Stimulated activated CD4-positive, alpha-beta T cell treated with anti-CD3 and anti-CD28 coated beads, Interleukin-12 subunit alpha, Interleukin-12 subunit beta, amount 100 ng/mL, for 24 hours (primary cell): ENCODE measurements around the gene FAM72B.
"Not testable (repeated sequence)": the region's sequence is repeated elsewhere in the genome, so short reads cannot be mapped to it uniquely, and the experiment has no call there.

Source experiments
- DNase-seq, 2 experiments: peaks; one replicate each; pipeline ENCODE4 v3.0.0-alpha.2; 2020; ENCODE audit warnings: low read depth in 2 of 2

The FAM72B gene

DNA sequence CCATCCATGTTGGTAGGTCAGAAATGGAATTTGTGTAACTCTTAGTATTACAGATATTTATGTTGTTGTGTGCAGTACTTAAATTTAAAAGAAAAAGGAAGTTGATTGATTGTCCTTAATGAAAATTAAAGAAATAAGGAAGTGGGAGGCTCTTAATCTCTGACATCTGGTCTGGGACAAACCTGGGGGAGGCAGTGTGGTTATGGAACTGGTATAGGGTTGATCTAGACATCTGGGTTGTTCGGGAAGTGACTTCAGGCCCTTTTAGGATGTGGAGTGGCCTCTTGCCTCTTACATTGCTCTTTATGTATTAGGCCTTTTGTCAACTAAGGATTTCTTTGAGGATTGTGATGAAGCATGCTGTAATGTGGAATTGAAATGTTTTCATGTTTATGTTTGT, 16.1 kb upstream of the FAM72B start:
- DNase-seq, result not testable (repeated sequence)

DNA sequence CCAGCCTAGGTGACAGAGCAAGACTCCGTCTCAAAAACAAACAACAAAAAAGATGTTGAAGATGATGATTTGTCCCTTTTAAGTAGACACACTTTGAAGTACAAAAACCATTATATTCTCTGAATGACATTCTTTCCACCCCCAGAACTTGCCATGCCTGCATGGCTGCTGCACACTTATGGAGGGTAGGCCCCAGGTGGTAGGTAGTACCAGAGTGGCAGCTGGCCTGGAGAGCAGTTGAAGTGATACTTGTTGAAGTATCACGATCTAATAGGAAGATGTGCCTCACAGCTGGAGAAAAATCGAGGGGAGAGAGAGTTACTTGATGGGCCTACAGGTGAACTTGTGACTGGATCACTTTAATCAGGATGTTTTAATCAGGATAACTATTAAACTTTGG, 15.6 kb upstream of the FAM72B start:
- not testable (repeated sequence) for DNase-seq

DNA sequence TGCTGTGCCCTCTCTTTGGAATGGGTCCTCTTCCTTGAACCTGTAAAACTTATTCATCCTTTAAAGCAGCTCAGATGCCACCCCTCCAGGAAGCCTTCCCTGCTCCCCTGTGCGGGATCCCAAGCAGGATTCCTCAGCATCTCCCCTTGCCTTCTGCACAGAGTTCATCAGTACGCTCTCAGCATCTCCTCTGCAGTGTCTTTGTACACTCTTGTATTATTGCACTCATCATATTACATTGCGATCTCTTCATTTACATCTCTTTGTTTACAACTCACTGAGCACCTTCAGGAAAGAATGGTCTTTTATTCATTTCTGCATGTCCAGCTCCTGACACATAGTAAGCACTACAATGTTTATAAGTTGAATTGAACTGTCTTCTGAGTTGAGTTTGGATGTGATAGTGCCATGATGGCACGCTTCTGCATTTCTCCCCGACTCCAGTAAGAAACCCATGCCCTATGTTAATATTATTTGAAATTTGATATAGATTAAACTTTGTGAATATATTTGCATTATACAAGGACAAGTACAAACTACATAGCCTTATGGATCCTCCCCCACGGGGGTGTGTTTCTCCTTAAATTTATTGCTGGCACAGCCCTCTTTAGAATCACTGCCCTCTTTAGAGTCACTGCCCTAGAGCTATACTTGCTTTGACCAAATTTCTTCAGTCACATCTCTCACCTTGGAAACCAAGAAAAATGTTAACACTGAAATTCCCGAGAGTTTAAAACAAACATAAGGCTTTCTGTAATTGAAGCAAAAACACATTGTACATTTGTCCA, 13.1 kb upstream of the FAM72B start:
- DNase-seq, result not testable (repeated sequence)

DNA sequence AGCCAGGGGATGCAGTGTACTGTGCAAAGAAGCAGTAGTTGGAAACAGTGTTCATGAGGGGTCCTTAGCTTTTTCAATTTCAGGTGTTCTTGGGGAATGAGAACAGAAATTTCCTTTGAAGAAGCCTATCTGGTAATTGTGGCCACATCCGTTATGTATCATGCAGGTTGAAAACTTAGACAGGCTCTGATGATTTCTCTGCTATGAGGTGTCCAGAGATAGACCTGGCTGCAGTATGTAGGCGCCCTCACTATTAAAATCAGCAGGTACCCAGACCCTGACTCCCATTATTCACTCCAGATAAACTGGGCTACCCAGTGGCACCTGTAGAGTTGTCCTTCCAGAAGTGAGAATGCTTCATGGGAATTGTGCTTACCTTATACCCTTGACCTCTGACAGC, 8.4 kb upstream of the FAM72B start:
- not testable (repeated sequence) for DNase-seq

DNA sequence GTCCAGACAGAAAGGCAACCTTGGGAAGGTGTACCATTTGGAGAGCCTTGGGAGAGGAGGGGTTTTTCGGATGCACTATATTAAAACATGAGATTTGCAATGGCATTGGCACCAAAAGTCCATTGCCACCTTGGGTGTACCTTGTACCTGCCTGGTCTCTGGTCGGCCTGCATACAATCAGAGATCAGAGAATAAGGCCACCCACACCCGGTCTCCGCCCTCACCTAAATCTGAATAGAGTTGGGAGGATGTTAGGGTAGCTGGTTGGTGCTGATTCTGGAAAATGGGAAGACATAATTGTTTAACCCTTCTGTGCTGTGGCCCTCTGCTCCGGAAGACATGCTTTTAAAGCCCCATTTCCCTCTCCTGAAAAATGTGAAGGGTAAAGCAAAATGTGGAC, 3.8 kb upstream of the FAM72B start:
- DNase-seq, result not testable (repeated sequence)

DNA sequence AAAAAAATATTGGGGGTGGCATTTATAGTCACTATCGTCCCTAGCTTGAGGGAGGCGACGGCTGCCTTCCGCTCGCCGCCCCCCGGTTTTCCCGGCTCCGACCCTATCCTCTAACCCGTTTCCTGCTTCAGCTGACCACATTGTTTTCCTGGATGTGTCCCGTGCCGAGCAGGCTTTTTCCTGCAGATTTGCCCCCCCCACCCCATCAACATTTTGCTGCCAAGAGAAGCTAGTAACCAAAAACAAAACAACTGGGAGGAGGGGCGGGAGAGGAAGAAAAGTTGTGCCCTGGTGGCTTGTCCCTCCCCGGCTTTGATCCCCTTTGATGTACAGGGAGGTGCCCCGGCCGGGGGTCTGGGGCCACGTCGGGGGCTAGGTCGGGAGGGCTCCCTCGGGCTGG, 2.1 kb upstream of the FAM72B start:
- not testable (repeated sequence) for DNase-seq

DNA sequence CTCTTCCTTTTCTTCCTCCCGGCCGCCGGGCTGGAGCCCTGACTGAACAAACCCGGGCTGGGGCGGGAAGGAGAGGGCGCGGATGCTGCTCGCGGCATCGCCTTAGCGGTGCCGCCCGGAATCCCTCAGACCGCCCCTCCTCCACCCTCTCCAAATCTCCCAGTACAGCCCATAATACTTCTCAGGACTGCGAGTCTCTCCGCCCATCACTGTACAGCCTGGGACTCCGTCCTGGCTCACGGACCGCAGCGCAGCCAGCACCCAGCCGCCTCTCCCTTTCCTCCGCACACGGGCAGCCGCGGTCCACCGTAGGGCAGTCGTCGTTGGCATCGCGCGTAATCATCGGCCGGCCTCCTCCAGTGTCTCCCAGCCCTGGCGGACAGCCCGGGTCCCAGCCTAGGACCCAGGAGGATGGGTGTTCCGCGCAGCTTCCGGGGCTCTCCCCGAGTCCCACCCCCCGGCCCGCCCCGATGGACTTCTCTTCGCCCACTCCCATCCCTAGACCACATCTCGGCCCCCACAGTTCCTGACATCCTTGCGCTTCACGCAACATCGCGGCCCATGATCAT, 1.1 kb upstream of the FAM72B start:
- not testable (repeated sequence) for DNase-seq

DNA sequence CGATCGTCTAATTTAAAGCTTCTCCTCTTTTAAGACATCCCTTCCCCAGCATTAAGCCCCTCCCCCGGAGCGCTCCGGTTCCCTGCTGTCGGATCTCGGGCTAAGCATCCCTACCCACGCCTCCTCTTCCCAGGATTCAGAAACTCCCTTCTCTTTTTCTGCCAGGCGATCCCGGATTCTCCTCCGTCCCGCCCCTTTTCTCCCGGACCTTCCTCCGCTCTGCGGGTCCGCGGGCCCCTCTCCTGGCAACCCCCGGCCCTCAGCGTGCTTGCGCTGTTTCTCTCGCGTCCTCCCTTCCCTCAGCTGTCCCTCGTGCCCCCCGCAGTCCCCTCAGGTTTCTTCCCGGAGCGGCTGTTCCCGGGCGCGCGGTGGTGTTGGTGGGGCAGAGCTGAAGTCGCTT, 273 bp downstream of the FAM72B start:
- DNase-seq, result not testable (repeated sequence)

DNA sequence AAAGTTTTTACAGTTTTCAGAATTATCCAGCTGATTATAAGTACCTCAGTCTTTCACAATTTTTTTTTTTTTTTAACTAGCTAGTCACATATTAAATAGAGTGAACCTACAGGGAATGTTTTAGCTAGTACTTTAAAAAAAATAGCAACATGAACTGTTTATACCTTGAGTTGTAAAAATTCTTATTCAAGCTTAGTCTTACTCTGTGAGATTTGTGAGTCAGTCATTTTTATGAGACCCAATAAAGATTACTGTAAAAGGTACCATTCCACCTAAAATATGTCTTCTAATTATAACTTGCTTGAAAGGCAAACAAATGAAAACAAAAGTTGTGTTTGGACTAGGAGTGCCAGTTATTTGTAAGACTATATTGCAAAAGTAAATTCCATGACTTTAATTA, 5.9 kb downstream of the FAM72B start:
- not testable (repeated sequence) for DNase-seq

DNA sequence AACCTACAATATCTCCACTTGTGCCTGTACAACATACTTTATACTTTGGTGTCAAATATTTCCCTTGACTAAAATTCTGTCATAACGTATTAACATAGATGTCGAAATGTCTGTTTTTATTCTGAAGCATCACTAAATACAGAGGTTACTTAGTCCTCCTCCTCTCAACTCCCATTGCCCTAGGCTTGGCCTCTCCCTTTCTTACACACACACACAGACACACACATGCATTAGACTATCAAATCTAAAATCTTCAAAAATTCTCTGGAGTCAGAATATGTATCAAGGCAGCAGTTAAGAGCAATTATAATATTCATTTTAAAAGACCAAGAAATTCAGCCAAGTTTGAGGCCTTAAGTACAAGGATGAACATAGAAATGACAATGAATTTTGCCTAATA, 7.5 kb downstream of the FAM72B start:
- not testable (repeated sequence) for DNase-seq

DNA sequence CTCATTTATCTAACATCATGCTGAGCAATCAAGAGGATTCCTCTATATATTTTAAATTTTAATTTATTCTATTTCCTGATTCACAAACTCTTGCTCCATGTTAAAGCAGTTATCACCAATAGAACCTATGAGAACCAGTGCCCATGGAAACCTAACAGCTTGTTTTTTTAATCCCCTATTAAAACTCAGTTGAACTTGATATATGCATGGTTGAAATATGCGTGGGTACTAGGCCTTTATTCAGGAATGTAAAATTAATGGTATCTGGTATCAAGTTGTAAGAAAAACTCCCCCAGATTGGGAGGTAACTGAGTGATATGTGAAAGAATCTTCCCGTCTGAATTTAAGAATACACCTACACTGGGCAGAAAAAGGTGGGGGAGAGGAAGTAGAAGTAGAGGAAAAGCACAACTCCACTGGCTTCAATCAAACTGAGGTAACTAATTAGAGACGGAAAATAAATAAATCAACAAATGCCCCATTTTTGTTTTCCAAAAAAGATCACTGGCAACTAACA, 15.9 kb downstream of the FAM72B start:
- DNase-seq, result not testable (repeated sequence)

DNA sequence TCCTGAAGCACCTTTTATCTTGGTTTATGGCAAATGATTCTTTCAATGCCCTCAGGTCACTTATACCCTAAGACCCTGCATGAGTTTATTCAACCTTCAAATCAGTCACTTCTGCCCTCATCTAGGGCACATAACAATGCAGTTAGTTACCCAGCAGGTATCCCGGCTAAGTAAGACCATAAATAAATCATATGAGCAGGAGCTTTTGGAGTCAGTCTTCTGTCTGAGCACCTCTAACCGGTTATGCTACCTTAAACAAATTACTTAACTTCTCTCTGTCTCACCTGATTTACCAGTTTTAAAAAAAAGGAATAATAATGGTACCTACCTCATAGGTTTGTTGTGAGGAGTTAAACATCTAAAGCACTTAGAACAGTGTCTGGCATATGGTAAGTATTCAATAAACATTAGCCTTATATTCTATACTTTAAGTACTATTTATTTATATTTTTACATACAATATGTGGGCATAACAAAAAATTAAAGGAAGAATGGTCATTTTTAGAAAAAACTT, 16.9 kb downstream of the FAM72B start:
- DNase-seq, result not testable (repeated sequence)

DNA sequence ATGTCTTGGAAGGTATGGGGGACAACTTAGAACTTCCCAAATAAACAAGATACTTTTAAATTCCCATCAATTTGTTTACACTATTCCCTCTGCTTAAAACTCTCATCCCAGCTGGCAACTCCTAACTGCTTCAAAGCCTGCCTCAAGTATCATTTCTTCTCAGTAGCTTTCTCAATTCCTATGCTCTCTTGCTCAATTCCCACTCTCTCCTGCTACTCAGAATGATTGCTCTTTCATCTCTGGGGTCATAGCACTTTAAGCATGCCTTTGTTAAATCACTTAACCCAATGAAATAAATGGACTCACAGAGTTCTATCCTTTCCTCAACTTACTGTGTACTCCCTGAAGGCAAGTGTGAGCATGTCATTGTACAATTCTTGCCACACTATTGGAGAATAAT, 18.8 kb downstream of the FAM72B start:
- not testable (repeated sequence) for DNase-seq

DNA sequence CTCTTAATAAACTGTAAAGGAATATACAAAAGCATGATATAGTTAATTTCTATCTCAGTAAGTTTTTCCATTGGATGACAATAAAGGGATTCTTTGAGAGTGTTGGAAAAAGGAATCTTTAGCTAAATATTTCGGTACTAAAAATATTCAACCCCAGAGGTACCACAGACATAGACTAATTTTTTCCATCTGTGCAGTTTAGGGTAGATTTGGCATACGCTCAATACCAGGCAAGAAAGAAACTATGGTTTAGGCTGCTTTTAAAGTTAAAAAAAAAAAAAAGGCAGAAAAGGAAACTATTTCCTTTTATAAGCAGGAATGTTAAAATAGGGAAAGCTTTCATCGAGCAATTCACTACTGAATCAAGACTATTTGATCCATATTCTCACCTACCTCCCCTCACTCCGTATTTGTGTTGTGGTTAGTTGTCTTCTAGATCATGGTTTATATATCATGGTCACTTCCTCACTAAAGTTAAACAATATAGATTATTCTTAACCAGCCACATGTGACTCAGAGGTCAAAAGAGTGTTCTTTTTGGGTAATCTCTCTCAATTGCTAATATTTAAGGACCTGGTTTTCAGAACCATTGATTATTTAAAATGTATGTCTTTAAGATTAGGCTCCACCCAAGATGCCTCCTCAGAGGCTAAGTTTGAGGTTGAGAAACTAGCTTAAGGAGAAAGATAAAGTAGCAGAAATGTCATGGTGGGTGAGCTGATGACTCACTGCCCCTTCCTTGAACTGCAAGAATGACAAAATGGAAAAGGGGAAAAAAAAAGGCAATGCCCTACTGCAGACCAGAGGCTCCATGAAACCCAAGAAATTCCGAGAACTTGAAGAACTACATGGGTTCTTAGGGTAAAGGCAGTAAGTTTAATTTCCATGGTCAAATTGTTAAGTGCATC, 20.0 kb downstream of the FAM72B start:
- not testable (repeated sequence) for DNase-seq

DNA sequence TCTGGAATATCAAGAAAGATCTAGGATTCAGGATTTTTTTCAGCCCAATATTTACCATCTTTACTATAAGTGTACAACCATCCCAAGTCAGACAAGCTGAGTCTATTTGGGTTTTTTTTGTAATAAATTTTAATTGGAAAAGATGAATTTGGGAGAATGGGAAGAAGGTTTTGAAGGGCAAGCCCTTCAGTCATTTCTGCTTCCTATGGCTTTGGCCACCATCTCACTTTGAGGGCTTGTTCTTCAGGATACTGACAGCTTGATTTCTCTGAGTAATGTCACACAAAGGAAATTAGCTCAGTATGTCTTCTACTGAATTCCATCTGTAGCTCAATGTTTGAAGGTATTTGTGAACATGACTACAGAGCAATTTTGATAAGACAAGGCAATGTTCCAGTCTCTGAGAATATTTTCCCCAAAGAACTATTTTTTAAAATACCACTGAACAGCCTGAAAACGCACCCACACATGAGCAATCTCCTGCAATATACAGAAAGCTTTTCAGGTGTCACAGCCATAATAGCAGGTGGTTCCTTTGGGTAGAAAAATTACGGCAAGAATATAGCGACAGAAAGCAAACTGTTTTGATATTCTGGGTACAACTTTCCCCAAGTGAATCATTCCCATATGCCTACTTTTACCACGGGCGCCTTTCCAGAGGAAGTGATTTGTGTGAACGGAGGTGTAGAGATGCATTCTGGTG, 22.8 kb downstream of the FAM72B start:
- not testable (repeated sequence) for DNase-seq

DNA sequence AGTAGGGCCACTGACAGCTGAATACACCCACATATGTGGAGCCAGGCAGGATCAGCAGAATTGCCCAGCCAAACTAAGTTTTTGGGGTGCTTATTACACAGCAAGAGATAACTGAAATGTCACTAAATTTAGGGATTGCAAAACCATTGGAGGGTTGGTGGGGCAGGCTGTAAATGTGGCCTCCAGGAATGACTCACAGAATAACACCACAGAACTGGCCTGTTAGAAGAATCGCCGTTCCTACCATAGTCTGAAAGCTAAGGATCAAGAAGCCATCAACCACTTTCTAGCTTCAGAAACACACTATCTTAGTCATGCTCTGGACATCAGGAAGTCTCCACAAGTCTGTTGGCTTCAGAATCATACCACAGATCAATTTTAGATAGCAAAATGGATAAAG, 24.0 kb downstream of the FAM72B start:
- not testable (repeated sequence) for DNase-seq

DNA sequence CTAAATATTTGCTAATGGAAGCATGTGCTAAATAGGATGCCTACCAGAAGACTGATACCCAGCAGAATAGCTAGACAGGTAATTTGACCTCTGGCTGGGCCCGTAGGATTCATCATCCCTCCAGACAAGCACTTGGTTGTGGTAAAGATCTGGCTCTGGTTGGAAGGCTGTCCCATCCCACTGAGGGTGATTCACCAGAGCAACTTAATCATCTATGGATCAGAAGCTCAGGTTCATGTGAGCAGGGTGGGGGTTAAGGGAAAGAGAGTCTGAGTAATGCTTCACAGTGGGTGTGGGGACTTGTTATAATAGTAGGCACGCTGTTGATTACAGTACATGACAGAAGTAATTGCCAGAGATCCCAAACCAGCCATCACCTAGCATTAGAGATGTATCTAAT, 26.5 kb downstream of the FAM72B start:
- DNase-seq, result not testable (repeated sequence)

DNA sequence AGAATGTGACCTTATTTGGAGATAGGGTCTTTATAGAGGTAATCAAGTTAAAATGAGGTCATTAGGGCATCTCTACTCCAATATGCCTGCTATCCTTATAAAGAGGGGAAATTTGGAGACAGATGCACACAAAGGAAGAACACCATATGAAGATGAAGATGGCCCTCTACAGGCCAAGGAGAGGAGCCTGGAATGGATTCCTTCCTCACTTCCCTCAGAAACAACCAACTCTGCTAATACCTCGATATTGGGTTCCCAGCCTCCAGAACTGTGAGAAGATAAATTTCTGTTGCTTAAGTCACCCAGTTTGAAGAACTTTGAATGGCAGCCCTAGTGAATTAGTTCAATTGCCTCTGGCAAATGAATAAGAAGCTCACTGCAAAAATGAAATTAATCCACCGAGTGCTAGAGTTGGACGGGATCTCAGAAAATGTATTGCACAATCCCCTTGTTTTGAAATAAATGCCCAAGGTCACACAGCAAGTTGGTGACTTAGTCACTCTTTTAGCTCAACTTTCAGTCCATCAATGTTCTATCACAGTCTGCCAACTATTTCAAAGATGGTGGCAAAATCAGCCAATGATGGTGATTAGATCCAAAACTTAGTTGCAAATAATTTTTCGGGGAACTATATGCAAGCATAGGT, 27.1 kb downstream of the FAM72B start:
- DNase-seq, result not testable (repeated sequence)

DNA sequence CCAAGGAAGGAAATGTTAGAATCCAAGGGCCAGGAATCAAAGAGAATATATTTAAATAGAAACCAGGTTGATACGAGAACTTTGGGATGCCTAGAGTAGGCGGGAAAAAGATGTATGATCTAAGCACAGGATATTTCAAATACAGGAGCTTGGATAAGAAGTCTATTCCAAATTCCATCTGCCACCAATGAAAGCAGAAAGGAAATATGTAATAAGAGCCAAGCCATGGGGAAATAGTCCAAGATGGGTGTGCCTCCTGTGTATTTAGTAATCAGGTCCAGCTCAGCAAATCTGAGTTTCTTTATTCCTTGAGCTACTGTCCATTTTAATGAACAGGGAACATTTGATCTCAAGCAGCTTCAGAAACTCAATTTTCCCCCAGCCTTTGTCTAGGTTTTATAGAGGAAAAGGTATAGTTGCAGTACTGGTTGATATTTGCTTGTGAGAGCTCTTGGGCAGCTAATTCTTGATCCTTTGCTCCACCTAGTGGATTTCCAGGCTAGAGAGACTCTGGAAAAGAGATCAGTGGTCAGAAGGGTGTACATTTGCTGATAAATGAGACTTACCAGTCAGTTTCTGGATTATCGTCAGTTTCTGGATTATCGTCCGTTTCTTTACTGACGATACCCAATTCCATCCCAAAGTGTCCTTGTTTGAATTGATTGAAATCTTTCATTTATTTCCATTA, 28.3 kb downstream of the FAM72B start:
- DNase-seq, result not testable (repeated sequence)

DNA sequence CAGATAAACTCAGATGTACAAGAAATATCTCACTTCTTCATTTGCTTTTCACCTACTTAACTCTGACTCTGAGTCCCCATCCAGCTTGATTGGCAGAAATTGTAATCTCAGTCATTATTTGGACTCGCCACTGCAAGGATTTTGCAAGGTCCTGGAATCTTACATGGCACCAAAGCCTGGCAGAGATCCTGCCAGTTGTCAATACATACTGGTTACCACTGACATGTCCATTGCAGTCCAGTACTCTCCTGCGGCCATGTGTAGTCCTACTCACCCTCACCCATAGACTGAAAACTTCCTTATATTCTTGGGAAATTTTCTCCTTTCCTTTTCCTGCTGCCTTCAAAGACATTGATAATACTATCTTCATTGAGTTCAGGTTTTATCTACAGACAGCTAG, 29.3 kb downstream of the FAM72B start:
- not testable (repeated sequence) for DNase-seq
